SK-N-SH (cell line): ENCODE results near the gene LDLRAP1. TPM values are rescaled to one million over a fixed set of nuclear protein-coding genes. Genes with fewer than 3 reads are reported as not detected.

Experiments
- CTCF ChIA-PET: fragments of 300-600, 350-600 bp; formaldehyde crosslinking; extraction: SDS; loops from one replicate; lab custom pipeline; 2021; lab: Yijun Ruan, JAX
- POLR2A ChIA-PET: fragments of 350-600 bp; sonication (Branson Sonifier 250); formaldehyde crosslinking; extraction: SDS; loops from one replicate; lab custom pipeline; 2020; ENCODE audit warnings: antibody characterized with exemption, inconsistent platforms; lab: Yijun Ruan, JAX
- DNase-seq: peaks from one replicate; pipeline ENCODE4 v3.0.0; 2012
- H2AFZ ChIP-seq: fragments of 200-600 bp; sonication (generic); 2 replicates; pipeline ENCODE4 v1.8.1; 2016; ENCODE audit warnings: antibody characterized with exemption, mild to moderate bottlenecking, low read depth
- H3F3A ChIP-seq: fragments of 200-600 bp; sonication (generic); replicated peaks from 2 replicates; pipeline ENCODE3; 2016; ENCODE audit warnings: antibody characterized with exemption, mild to moderate bottlenecking; ENCODE audit not compliant: insufficient read depth
- H3K27ac ChIP-seq, 2 experiments: fragments of 200-500 bp in 1 of 2; fragments of 200-600 bp in 1 of 2; sonication (Bioruptor generic) in 1 of 2; sonication (generic), shearing (Covaris generic) in 1 of 2; 2 replicates each; pipeline versions ENCODE4 v1.5.1 to v1.6.1; 2014 to 2016; ENCODE audit warnings: low read depth in 2 of 2, inconsistent platforms in 1 of 2, low read length in 1 of 2, mild to moderate bottlenecking in 1 of 2, mixed read lengths in 1 of 2
- H3K27me3 ChIP-seq: fragments of 200-600 bp; sonication (generic), shearing (Covaris generic); 2 replicates; pipeline ENCODE4 v1.6.1; 2016; ENCODE audit warnings: mixed run types; ENCODE audit not compliant: insufficient read depth
- H3K36me3 ChIP-seq, 2 experiments: fragments of 200-500 bp in 1 of 2; fragments of 200-600 bp in 1 of 2; sonication (Bioruptor generic) in 1 of 2; sonication (generic) in 1 of 2; replicated peaks in 1 of 2; 2 replicates each; pipeline versions ENCODE3 to v1.5.1; 2014 to 2016; ENCODE audit warnings: low read length in 1 of 2, mild to moderate bottlenecking in 1 of 2; ENCODE audit not compliant: insufficient read depth in 2 of 2, control insufficient read depth in 1 of 2
- H3K4me1 ChIP-seq, 2 experiments: fragments of 200-500 bp in 1 of 2; fragments of 200-600 bp in 1 of 2; sonication (Bioruptor generic) in 1 of 2; sonication (generic), shearing (Covaris generic) in 1 of 2; 2 replicates each; pipeline versions ENCODE4 v1.5.1 to v1.6.1; 2014 to 2016; ENCODE audit warnings: low read depth in 1 of 2, low read length in 1 of 2, mixed run types in 1 of 2; ENCODE audit not compliant: insufficient read depth in 2 of 2, control insufficient read depth in 1 of 2
- H3K4me2 ChIP-seq: fragments of 200-600 bp; sonication (generic), shearing (Covaris generic); 2 replicates; pipeline ENCODE4 v1.6.1; 2017; ENCODE audit warnings: mixed run types
- H3K4me3 ChIP-seq, 2 experiments: fragments of 200-500 bp in 1 of 2; fragments of 200-600 bp in 1 of 2; sonication (Bioruptor generic) in 1 of 2; sonication (generic), shearing (Covaris generic) in 1 of 2; 2 replicates each; pipeline versions ENCODE4 v1.5.1 to v1.8.1; 2014 to 2016; ENCODE audit warnings: low read depth in 2 of 2, inconsistent platforms in 1 of 2, low read length in 1 of 2, mild to moderate bottlenecking in 1 of 2, mixed read lengths in 1 of 2, moderate library complexity in 1 of 2
- H3K79me2 ChIP-seq: fragments of 200-600 bp; sonication (generic); 2 replicates; pipeline ENCODE4 v1.8.1; 2017; ENCODE audit warnings: mild to moderate bottlenecking; ENCODE audit not compliant: insufficient read depth
- H3K9ac ChIP-seq: fragments of 200-600 bp; sonication (generic); 2 replicates; pipeline ENCODE4 v1.6.1; 2017; ENCODE audit warnings: mixed run types
- H3K9me2 ChIP-seq: fragments of 200-600 bp; sonication (generic); 2 replicates; pipeline ENCODE4 v1.6.1; 2017; ENCODE audit warnings: mixed run types
- H3K9me3 ChIP-seq: fragments of 200-600 bp; sonication (generic); 2 replicates; pipeline ENCODE4 v1.6.1; 2017; ENCODE audit warnings: mixed run types, mild to moderate bottlenecking, moderate library complexity
- H4K20me1 ChIP-seq: fragments of 200-600 bp; sonication (generic); 2 replicates; pipeline ENCODE4 v1.6.1; 2017; ENCODE audit warnings: mild to moderate bottlenecking, mixed run types; ENCODE audit not compliant: insufficient read depth
- CHD2 ChIP-seq: fragments of 150-350 bp; IDR thresholded peaks from 2 replicates; pipeline ENCODE4 v1.6.1; 2018; ENCODE audit warnings: low read length; ENCODE audit not compliant: partially characterized antibody
- FOSL2 ChIP-seq: IDR thresholded peaks from 2 replicates; pipeline ENCODE4 v1.4.0; 2012; ENCODE audit warnings: low read depth, mild to moderate bottlenecking, moderate library complexity, borderline replicate concordance
- FOXJ3 ChIP-seq: sonication (generic); formaldehyde crosslinking; IDR thresholded peaks from 2 replicates; pipeline ENCODE4 v1.5.1; 2020; ENCODE audit warnings: mild to moderate bottlenecking, missing genetic modification reagents
- FOXM1 ChIP-seq: IDR thresholded peaks from 2 replicates; pipeline ENCODE4 v1.4.0; 2012; ENCODE audit warnings: low read depth, mild to moderate bottlenecking
- MXI1 ChIP-seq: IDR thresholded peaks from 2 replicates; pipeline ENCODE4 v1.6.1; 2012; ENCODE audit warnings: mild to moderate bottlenecking, low read depth, low read length, improper control_type of control experiment
- POLR2AphosphoS5 ChIP-seq: IDR thresholded peaks from 2 replicates; pipeline ENCODE4 v1.6.1; 2012; ENCODE audit warnings: low read depth, low read length
- RFX5 ChIP-seq: IDR thresholded peaks from 2 replicates; pipeline ENCODE4 v1.6.1; 2012; ENCODE audit warnings: mild to moderate bottlenecking, improper control_type of control experiment, low read length
- RXRA ChIP-seq: IDR thresholded peaks from 2 replicates; pipeline ENCODE4 v1.4.0; 2012; ENCODE audit warnings: low read depth, mild to moderate bottlenecking, borderline replicate concordance
- TAF1 ChIP-seq: IDR thresholded peaks from 2 replicates; pipeline ENCODE4 v1.6.1; 2012; ENCODE audit warnings: low read depth, mild to moderate bottlenecking, low read length, moderate library complexity, borderline replicate concordance
- USF1 ChIP-seq: IDR thresholded peaks from 2 replicates; pipeline ENCODE4 v1.4.0; 2012; ENCODE audit warnings: low read depth, borderline replicate concordance
- WGBS: methylation state at CpG from one replicate; pipeline ENCODE4 v1.1.6; 2017; ENCODE audit warnings: low lambda C conversion rate; 5-methylcytosine and 5-hydroxymethylcytosine counted together
- polyA plus RNA-seq, 3 experiments: library from polyadenylated mRNA; depleted of rRNA; stranded (reverse); fragments of >200 nt; gene quantifications; 2 replicates each; pipeline ENCODE4 v1.2.3, GENCODE V29; 2012
- TF ChIP-seq, protein P1 (sequence below): IDR thresholded peaks from 2 replicates; pipeline ENCODE4 v1.4.0; 2012; ENCODE audit warnings: low read depth
- TF ChIP-seq, protein P2 (sequence below): IDR thresholded peaks from 2 replicates; pipeline ENCODE4 v1.4.0; 2012; ENCODE audit warnings: low read depth, borderline replicate concordance
- TF ChIP-seq, protein P3 (sequence below): fragments of 150-350 bp; IDR thresholded peaks from 2 replicates; pipeline ENCODE4 v1.6.1; 2016; ENCODE audit warnings: mild to moderate bottlenecking, low read depth, low read length

LDLRAP1 gene
- polyA plus RNA-seq, 1 of the 3 experiments (the other 2 are of a cell fraction) = 19.1 TPM

- Histone ChIP-seq H3F3A (no peaks in the 10 kb centered on the region), H3K4me3 (no peak overlapping the region), H3K27me3 (no peaks in the 10 kb centered on the region), H3K36me3 (peaks cover 0 to 13% of the 10 kb centered on the region in 2 experiments), H3K9me3 (no peaks in the 10 kb centered on the region), H3K27ac (no peak overlapping the region), H2AFZ (no peak overlapping the region), H3K9me2 (no peaks in the 10 kb centered on the region), H3K9ac (no peak overlapping the region), H3K79me2 (no peaks in the 10 kb centered on the region), H3K4me2 (no peak overlapping the region), H3K4me1 (peaks cover 0 to 15% of the 10 kb centered on the region in 2 experiments; a peak in 1 of 4 replicates), H4K20me1 (peaks cover 4% of the 10 kb centered on the region; the same call in 1 of the 2 replicates)
- CTCF ChIA-PET = interaction anchor here (1.2 kb wide), 1 partner anchor 12 kb away, joined by 8 read pairs; no protein-coding TSS in a partner anchor
- DNase-seq = no peak
- POLR2A ChIA-PET = no interaction called here
- TF ChIP-seq, protein P1, sequence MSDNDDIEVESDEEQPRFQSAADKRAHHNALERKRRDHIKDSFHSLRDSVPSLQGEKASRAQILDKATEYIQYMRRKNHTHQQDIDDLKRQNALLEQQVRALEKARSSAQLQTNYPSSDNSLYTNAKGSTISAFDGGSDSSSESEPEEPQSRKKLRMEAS = no peak
- no peak for TF ChIP-seq FOSL2
- TF ChIP-seq USF1 = no peak
- TF ChIP-seq, protein P2, sequence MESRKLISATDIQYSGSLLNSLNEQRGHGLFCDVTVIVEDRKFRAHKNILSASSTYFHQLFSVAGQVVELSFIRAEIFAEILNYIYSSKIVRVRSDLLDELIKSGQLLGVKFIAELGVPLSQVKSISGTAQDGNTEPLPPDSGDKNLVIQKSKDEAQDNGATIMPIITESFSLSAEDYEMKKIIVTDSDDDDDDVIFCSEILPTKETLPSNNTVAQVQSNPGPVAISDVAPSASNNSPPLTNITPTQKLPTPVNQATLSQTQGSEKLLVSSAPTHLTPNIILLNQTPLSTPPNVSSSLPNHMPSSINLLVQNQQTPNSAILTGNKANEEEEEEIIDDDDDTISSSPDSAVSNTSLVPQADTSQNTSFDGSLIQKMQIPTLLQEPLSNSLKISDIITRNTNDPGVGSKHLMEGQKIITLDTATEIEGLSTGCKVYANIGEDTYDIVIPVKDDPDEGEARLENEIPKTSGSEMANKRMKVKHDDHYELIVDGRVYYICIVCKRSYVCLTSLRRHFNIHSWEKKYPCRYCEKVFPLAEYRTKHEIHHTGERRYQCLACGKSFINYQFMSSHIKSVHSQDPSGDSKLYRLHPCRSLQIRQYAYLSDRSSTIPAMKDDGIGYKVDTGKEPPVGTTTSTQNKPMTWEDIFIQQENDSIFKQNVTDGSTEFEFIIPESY = no peak
- TF ChIP-seq RXRA = no peak
- TF ChIP-seq CHD2 = no peak
- TF ChIP-seq FOXJ3 (CRISPR knock-in tag) = no peak
- TF ChIP-seq POLR2AphosphoS5 = no peak
- no peak for TF ChIP-seq FOXM1
- TF ChIP-seq, protein P3, sequence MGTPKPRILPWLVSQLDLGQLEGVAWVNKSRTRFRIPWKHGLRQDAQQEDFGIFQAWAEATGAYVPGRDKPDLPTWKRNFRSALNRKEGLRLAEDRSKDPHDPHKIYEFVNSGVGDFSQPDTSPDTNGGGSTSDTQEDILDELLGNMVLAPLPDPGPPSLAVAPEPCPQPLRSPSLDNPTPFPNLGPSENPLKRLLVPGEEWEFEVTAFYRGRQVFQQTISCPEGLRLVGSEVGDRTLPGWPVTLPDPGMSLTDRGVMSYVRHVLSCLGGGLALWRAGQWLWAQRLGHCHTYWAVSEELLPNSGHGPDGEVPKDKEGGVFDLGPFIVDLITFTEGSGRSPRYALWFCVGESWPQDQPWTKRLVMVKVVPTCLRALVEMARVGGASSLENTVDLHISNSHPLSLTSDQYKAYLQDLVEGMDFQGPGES = no peak
- TF ChIP-seq TAF1 = no peak
- TF ChIP-seq RFX5 = no peak
- TF ChIP-seq MXI1 = no peak
- 85% methylated on average over 2 of the region's 4 CpGs for WGBS
These were observed 17.4 kb downstream of the LDLRAP1 start for GRCh38 chr1:25560788-25561187.
